HepG2 (cell line): Measurements from ENCODE around the gene TSGA10IP. TPM values are rescaled to one million over a fixed set of nuclear protein-coding genes. Genes with fewer than 3 reads are reported as not detected.

Experiments
- CAMTA2 ChIP-seq: sonication (generic); formaldehyde crosslinking; IDR thresholded peaks from 2 replicates; pipeline ENCODE4 v1.4.0; 2020; ENCODE audit warnings: mild to moderate bottlenecking, missing genetic modification reagents, borderline replicate concordance
- CBFB ChIP-seq: sonication (generic); formaldehyde crosslinking; IDR thresholded peaks from 2 replicates; pipeline ENCODE4 v1.4.0; 2020; ENCODE audit warnings: missing genetic modification reagents
- HNF4A ChIP-seq: sonication (generic); formaldehyde crosslinking; IDR thresholded peaks from 2 replicates; pipeline ENCODE4 v1.4.0; 2020; ENCODE audit warnings: missing genetic modification reagents
- HNRNPLL ChIP-seq: fragments of 200-400 bp; formaldehyde crosslinking; IDR thresholded peaks from 2 replicates; pipeline ENCODE4 v1.6.1; 2017; ENCODE audit warnings: mild to moderate bottlenecking, low read depth, low read length; ENCODE audit not compliant: poor library complexity, severe bottlenecking
- MED1 ChIP-seq: sonication (generic); formaldehyde crosslinking; IDR thresholded peaks from 2 replicates; pipeline ENCODE4 v1.4.0; 2020; ENCODE audit warnings: missing genetic modification reagents
- PRMT3 ChIP-seq: sonication (generic); formaldehyde crosslinking; IDR thresholded peaks from 2 replicates; pipeline ENCODE4 v1.8.1; 2022; ENCODE audit warnings: low read depth, mild to moderate bottlenecking, moderate library complexity, missing genetic modification reagents, borderline replicate concordance
- RORA ChIP-seq: sonication (generic); formaldehyde crosslinking; IDR thresholded peaks from 2 replicates; pipeline ENCODE4 v1.5.0; 2020; ENCODE audit warnings: mild to moderate bottlenecking, missing genetic modification reagents, moderate library complexity
- SRSF1 ChIP-seq: fragments of 200-400 bp; formaldehyde crosslinking; optimal IDR thresholded peaks from 2 replicates; pipeline ENCODE3; 2017; ENCODE audit warnings: mild to moderate bottlenecking, low read depth, low read length, moderate library complexity
- ZBTB8A ChIP-seq: sonication (generic); formaldehyde crosslinking; IDR thresholded peaks from 2 replicates; pipeline ENCODE4 v1.4.0; 2020; ENCODE audit warnings: mild to moderate bottlenecking, low read depth, missing genetic modification reagents, borderline replicate concordance
- ZNF501 ChIP-seq: sonication (generic); formaldehyde crosslinking; IDR thresholded peaks from 2 replicates; pipeline ENCODE4 v1.5.1; 2020; ENCODE audit warnings: mild to moderate bottlenecking, moderate library complexity, missing genetic modification reagents
- polyA plus RNA-seq, 8 experiments: library from polyadenylated mRNA; depleted of rRNA in 3 of 8; stranded (reverse) in 7 of 8; unstranded in 1 of 8; fragments of >200 nt; fragmentation: Illumina TruSeq in 4 of 8; extraction: Trizol in 4 of 8; gene quantifications; 2 replicates each; pipeline versions ENCODE4 v1.2.1 to v1.2.3, GENCODE V29; 2011 to 2016; ENCODE audit warnings: low read depth in 4 of 8, missing spikeins in 1 of 8, mixed read lengths in 1 of 8; ENCODE audit not compliant: insufficient read depth in 1 of 8
- total RNA-seq, 5 experiments: library from RNA; depleted of rRNA; stranded (reverse); fragments of >200 nt; fragmentation: Illumina TruSeq; extraction: Trizol; gene quantifications; 2 replicates each; pipeline ENCODE4 v1.2.3, GENCODE V29; 2016; ENCODE audit warnings: low read depth in 1 of 5
- TF ChIP-seq, protein P1 (sequence below): sonication (generic); formaldehyde crosslinking; IDR thresholded peaks from 2 replicates; pipeline ENCODE4 v1.4.0; 2020; ENCODE audit warnings: mild to moderate bottlenecking, low read depth, missing genetic modification reagents
- TF ChIP-seq, protein P2 (sequence below): sonication (generic); formaldehyde crosslinking; IDR thresholded peaks from 2 replicates; pipeline ENCODE4 v1.4.0; 2020; ENCODE audit warnings: missing genetic modification reagents
- TF ChIP-seq, protein P3 (sequence below): sonication (generic); formaldehyde crosslinking; IDR thresholded peaks from 2 replicates; pipeline ENCODE4 v1.5.1; 2020; ENCODE audit warnings: mild to moderate bottlenecking, moderate library complexity, missing genetic modification reagents
- TF ChIP-seq, protein P4 (sequence below): sonication (generic); formaldehyde crosslinking; IDR thresholded peaks from 2 replicates; pipeline ENCODE4 v1.5.0; 2020; ENCODE audit warnings: missing genetic modification reagents
- TF ChIP-seq, protein P5 (sequence below), 2 experiments: fragments of 450-650 bp in 1 of 2; sonication (generic) in 1 of 2; formaldehyde crosslinking; IDR thresholded peaks; 2 replicates each; pipeline versions ENCODE4 v1.5.0 to v1.8.0; 2020 to 2022; ENCODE audit warnings: mild to moderate bottlenecking in 1 of 2, missing genetic modification reagents in 1 of 2
- TF ChIP-seq, protein P6 (sequence below): IDR thresholded peaks from 2 replicates; pipeline ENCODE4 v1.6.1; 2016; ENCODE audit warnings: missing genetic modification reagents, missing compliant biosample characterization

Gene TSGA10IP
- total and polyA plus RNA-seq, 2 of the 13 experiments (the other 11 are each of a cell fraction or from before 2014, with no cell fraction given), result not detected

DNA sequence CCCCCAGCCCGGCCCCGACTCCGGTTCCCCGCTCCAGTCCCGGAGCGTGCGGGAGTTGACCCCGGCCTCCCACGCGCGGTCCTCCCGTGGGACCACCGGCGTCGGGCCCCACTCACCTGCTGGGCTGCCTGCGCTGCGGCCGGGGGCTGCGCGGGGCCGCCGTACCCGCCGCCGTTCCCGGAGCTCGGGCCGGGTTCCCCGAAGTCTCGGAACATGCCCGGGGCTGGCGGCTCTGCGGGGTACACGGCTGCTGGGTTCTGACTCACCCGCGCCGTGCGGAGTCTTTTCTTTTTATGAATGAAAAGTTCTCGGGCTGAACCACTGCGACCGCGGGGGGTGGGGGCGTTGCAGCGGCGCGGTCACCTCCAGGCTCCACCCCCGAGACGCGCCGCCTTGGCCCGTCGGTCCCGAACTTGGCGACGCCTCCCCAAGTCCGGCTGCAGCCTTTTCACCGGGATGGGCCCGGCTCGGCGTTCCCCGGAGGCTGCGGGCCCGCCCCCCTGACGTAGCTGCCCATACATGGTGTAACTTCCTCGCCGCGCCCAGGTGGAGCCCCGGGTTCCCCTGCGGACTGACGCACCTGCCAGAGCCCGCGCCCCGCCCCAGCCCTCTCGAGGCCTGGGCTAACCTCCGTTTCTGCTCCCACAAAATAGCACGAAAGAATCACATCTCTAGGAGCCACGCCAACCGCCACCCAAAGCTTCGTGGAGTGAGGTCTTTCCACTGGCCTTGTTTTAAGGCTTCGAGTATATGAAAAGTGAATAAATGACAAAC is 45.0 kb upstream of the TSGA10IP start, which contains the start of gene FOSL1 (continued):
- TF ChIP-seq, protein P1, sequence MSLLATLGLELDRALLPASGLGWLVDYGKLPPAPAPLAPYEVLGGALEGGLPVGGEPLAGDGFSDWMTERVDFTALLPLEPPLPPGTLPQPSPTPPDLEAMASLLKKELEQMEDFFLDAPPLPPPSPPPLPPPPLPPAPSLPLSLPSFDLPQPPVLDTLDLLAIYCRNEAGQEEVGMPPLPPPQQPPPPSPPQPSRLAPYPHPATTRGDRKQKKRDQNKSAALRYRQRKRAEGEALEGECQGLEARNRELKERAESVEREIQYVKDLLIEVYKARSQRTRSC (CRISPR knock-in tag), result no peak
- TF ChIP-seq, protein P2, sequence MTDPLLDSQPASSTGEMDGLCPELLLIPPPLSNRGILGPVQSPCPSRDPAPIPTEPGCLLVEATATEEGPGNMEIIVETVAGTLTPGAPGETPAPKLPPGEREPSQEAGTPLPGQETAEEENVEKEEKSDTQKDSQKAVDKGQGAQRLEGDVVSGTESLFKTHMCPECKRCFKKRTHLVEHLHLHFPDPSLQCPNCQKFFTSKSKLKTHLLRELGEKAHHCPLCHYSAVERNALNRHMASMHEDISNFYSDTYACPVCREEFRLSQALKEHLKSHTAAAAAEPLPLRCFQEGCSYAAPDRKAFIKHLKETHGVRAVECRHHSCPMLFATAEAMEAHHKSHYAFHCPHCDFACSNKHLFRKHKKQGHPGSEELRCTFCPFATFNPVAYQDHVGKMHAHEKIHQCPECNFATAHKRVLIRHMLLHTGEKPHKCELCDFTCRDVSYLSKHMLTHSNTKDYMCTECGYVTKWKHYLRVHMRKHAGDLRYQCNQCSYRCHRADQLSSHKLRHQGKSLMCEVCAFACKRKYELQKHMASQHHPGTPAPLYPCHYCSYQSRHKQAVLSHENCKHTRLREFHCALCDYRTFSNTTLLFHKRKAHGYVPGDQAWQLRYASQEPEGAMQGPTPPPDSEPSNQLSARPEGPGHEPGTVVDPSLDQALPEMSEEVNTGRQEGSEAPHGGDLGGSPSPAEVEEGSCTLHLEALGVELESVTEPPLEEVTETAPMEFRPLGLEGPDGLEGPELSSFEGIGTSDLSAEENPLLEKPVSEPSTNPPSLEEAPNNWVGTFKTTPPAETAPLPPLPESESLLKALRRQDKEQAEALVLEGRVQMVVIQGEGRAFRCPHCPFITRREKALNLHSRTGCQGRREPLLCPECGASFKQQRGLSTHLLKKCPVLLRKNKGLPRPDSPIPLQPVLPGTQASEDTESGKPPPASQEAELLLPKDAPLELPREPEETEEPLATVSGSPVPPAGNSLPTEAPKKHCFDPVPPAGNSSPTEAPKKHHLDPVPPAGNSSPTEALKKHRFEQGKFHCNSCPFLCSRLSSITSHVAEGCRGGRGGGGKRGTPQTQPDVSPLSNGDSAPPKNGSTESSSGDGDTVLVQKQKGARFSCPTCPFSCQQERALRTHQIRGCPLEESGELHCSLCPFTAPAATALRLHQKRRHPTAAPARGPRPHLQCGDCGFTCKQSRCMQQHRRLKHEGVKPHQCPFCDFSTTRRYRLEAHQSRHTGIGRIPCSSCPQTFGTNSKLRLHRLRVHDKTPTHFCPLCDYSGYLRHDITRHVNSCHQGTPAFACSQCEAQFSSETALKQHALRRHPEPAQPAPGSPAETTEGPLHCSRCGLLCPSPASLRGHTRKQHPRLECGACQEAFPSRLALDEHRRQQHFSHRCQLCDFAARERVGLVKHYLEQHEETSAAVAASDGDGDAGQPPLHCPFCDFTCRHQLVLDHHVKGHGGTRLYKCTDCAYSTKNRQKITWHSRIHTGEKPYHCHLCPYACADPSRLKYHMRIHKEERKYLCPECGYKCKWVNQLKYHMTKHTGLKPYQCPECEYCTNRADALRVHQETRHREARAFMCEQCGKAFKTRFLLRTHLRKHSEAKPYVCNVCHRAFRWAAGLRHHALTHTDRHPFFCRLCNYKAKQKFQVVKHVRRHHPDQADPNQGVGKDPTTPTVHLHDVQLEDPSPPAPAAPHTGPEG, result 0 out of 2 replicates have a peak, but pooled peaks have one; percentile 26
- TF ChIP-seq, protein P3, sequence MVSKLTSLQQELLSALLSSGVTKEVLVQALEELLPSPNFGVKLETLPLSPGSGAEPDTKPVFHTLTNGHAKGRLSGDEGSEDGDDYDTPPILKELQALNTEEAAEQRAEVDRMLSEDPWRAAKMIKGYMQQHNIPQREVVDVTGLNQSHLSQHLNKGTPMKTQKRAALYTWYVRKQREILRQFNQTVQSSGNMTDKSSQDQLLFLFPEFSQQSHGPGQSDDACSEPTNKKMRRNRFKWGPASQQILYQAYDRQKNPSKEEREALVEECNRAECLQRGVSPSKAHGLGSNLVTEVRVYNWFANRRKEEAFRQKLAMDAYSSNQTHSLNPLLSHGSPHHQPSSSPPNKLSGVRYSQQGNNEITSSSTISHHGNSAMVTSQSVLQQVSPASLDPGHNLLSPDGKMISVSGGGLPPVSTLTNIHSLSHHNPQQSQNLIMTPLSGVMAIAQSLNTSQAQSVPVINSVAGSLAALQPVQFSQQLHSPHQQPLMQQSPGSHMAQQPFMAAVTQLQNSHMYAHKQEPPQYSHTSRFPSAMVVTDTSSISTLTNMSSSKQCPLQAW, result peak; percentile 78
- TF ChIP-seq ZNF501 (peak; percentile 22; the same call in 1 of the 2 replicates), RORA (CRISPR knock-in tag) (no peak), PRMT3 (CRISPR knock-in tag) (peak; percentile 87; the same call in 1 of the 2 replicates), HNRNPLL (peak; percentile 56), CAMTA2 (CRISPR knock-in tag) (peak; percentile 10; the same call in 1 of the 2 replicates), CBFB (peak; percentile 50; the same call in 1 of the 2 replicates), HNF4A (CRISPR knock-in tag) (no peak), SRSF1 (no peak), MED1 (CRISPR knock-in tag) (peak; percentile 28; the same call in 1 of the 2 replicates), ZBTB8A (no peak)
- TF ChIP-seq, protein P4, sequence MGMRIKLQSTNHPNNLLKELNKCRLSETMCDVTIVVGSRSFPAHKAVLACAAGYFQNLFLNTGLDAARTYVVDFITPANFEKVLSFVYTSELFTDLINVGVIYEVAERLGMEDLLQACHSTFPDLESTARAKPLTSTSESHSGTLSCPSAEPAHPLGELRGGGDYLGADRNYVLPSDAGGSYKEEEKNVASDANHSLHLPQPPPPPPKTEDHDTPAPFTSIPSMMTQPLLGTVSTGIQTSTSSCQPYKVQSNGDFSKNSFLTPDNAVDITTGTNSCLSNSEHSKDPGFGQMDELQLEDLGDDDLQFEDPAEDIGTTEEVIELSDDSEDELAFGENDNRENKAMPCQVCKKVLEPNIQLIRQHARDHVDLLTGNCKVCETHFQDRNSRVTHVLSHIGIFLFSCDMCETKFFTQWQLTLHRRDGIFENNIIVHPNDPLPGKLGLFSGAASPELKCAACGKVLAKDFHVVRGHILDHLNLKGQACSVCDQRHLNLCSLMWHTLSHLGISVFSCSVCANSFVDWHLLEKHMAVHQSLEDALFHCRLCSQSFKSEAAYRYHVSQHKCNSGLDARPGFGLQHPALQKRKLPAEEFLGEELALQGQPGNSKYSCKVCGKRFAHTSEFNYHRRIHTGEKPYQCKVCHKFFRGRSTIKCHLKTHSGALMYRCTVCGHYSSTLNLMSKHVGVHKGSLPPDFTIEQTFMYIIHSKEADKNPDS, result no peak
- TF ChIP-seq, protein P5, sequence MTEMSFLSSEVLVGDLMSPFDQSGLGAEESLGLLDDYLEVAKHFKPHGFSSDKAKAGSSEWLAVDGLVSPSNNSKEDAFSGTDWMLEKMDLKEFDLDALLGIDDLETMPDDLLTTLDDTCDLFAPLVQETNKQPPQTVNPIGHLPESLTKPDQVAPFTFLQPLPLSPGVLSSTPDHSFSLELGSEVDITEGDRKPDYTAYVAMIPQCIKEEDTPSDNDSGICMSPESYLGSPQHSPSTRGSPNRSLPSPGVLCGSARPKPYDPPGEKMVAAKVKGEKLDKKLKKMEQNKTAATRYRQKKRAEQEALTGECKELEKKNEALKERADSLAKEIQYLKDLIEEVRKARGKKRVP (CRISPR knock-in tag; IDR thresholded peaks at IDR 0.05), result peak in 1 of 2 experiments; percentile 26; a peak in 1 of 4 replicates
- TF ChIP-seq, protein P6, sequence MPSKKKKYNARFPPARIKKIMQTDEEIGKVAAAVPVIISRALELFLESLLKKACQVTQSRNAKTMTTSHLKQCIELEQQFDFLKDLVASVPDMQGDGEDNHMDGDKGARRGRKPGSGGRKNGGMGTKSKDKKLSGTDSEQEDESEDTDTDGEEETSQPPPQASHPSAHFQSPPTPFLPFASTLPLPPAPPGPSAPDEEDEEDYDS (CRISPR knock-in tag), result peak; percentile 79
